ENCODE data around the gene MSH2. TPM values are rescaled to one million over a fixed set of nuclear protein-coding genes. Genes with fewer than 3 reads are reported as not detected.

MSH2 gene
- 19.3 and 28.5 TPM in 2 replicates for total RNA-seq

DNA sequence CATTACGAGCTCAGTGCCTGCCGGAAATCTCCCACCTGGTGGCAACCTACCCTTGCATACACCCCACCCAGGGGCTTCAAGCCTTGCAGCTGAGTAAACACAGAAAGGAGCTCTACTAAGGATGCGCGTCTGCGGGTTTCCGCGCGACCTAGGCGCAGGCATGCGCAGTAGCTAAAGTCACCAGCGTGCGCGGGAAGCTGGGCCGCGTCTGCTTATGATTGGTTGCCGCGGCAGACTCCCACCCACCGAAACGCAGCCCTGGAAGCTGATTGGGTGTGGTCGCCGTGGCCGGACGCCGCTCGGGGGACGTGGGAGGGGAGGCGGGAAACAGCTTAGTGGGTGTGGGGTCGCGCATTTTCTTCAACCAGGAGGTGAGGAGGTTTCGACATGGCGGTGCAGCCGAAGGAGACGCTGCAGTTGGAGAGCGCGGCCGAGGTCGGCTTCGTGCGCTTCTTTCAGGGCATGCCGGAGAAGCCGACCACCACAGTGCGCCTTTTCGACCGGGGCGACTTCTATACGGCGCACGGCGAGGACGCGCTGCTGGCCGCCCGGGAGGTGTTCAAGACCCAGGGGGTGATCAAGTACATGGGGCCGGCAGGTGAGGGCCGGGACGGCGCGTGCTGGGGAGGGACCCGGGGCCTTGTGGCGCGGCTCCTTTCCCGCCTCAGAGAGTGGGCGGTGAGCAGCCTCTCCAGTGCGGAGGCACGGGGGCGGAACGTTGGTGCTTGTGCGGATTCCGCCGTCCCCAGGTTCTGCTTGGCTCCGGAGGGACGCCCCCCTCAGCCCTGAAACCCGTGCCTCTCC, at the start of gene MSH2:
Gene MSH2, plus strand, starts transcription at position 352 of the 804 bp plus-strand sequence. Its CDS starts 36 bp downstream, at position 388.

Small RNAs within 50 kb of the gene (small RNA-seq; reads per million reads assigned to genes)
- gene MIR559, result not detected
- not detected for gene RF00017
- not detected for gene RN7SKP119

Other genes starting within 250 kb of the MSH2 start
- gene STPG4, start 247.8 kb upstream of the MSH2 start, total RNA-seq, result 0.29 and 0.33 TPM in 2 replicates
- 436 and 472 TPM in 2 replicates for gene CALM2, start 226.6 kb upstream of the MSH2 start, total RNA-seq
- gene EPCAM, start 33.8 kb upstream of the MSH2 start, total RNA-seq, result 0.96 TPM in 1 of 2 replicates, not detected in the other
- gene KCNK12, start 167.8 kb downstream of the MSH2 start, total RNA-seq, result under 0.01 TPM in 1 of 2 replicates, not detected in the other

All from vein endothelial cell (primary cell).